ENCODE results near the gene BCAS4. TPM values are rescaled to one million over a fixed set of nuclear protein-coding genes. Genes with fewer than 3 reads are reported as not detected.

The BCAS4 gene
- total RNA-seq, 1 donor from 2014 or later = 16.7 TPM

- Mint-ChIP-seq H3K9me3 (ENCODE audit: unreplicated experiment) (no peaks in the 10 kb centered on the region), H3K4me1 (ENCODE audit: low read depth, unreplicated experiment) (peaks cover 4% of the 10 kb centered on the region), H3K27ac (ENCODE audit: unreplicated experiment) (no peak overlapping the region), H3K27me3 (ENCODE audit: low read depth, unreplicated experiment) (no peaks in the 10 kb centered on the region), H3K36me3 (ENCODE audit: low read depth, unreplicated experiment) (peaks cover 6% of the 10 kb centered on the region), H3K4me3 (ENCODE audit: unreplicated experiment) (no peak overlapping the region)
- H3K4me1 ChIP-seq (ENCODE audit: insufficient read depth, low read length) = no peaks in the 10 kb centered on the region
- no peak for FAIRE-seq
- H3K27me3 ChIP-seq (ENCODE audit: insufficient read depth, low read length) = no peaks in the 10 kb centered on the region
- H3K27ac ChIP-seq (ENCODE audit: low read depth, low read length) = no peak overlapping the region
- no peaks in the 10 kb centered on the region for H3K9me3 ChIP-seq (ENCODE audit: insufficient read depth, low read depth, low read length)
- no peak overlapping the region for H3K4me3 ChIP-seq (ENCODE audit: insufficient read depth, low read depth, low read length)
- peaks cover 100% of the 10 kb centered on the region for H3K79me2 ChIP-seq (ENCODE audit: insufficient read depth, low read length)
- peaks cover 33% of the 10 kb centered on the region for H3K36me3 ChIP-seq (ENCODE audit: insufficient read depth, low read length)
- DNase-seq (ENCODE audit: low read depth) = no peak
- peaks cover 91% of the 10 kb centered on the region for H4K20me1 ChIP-seq (ENCODE audit: insufficient read depth, low read length)
- no peak overlapping the region for H3K4me2 ChIP-seq (ENCODE audit: low read length)
- H2AFZ ChIP-seq (ENCODE audit: low read depth, low read length) = no peak overlapping the region
- H3K9ac ChIP-seq (ENCODE audit: low read length) = no peak overlapping the region
- TF ChIP-seq CTCF (IDR thresholded peaks at IDR 0.05; ENCODE audit: insufficient read depth, low read depth, low read length) (no peak), EZH2 (IDR thresholded peaks at IDR 0.05; ENCODE audit: insufficient read depth, low read length) (no peak)
Measured at GRCh38 chr20:50904067-50904570, 109.3 kb downstream of the BCAS4 start.

- H3K27me3 Mint-ChIP-seq (ENCODE audit: low read depth, unreplicated experiment) = no peaks in the 10 kb centered on the region
- no peak for FAIRE-seq
- Histone ChIP-seq H3K4me2 (ENCODE audit: low read length) (no peak overlapping the region), H4K20me1 (ENCODE audit: insufficient read depth, low read length) (peaks cover 99% of the 10 kb centered on the region), H3K36me3 (ENCODE audit: insufficient read depth, low read length) (no peaks in the 10 kb centered on the region), H3K27me3 (ENCODE audit: insufficient read depth, low read length) (no peaks in the 10 kb centered on the region), H3K9ac (ENCODE audit: low read length) (no peak overlapping the region), H3K27ac (ENCODE audit: low read depth, low read length) (no peak overlapping the region), H3K79me2 (ENCODE audit: insufficient read depth, low read length) (peaks cover 100% of the 10 kb centered on the region), H3K4me1 (ENCODE audit: insufficient read depth, low read length) (peaks cover 19% of the 10 kb centered on the region), H3K9me3 (ENCODE audit: insufficient read depth, low read depth, low read length) (no peaks in the 10 kb centered on the region), H2AFZ (ENCODE audit: low read depth, low read length) (no peak overlapping the region), H3K4me3 (ENCODE audit: insufficient read depth, low read depth, low read length) (no peak overlapping the region)
- no peak overlapping the region for H3K27ac Mint-ChIP-seq (ENCODE audit: unreplicated experiment)
- H3K9me3 Mint-ChIP-seq (ENCODE audit: unreplicated experiment) = no peaks in the 10 kb centered on the region
- peaks cover 5% of the 10 kb centered on the region for H3K36me3 Mint-ChIP-seq (ENCODE audit: low read depth, unreplicated experiment)
- no peak for DNase-seq (ENCODE audit: low read depth)
- H3K4me3 Mint-ChIP-seq (ENCODE audit: unreplicated experiment) = no peak overlapping the region
- peaks cover 38% of the 10 kb centered on the region for H3K4me1 Mint-ChIP-seq (ENCODE audit: low read depth, unreplicated experiment)
- TF ChIP-seq EZH2 (IDR thresholded peaks at IDR 0.05; ENCODE audit: insufficient read depth, low read length) = no peak
- no peak for TF ChIP-seq CTCF (IDR thresholded peaks at IDR 0.05; ENCODE audit: insufficient read depth, low read depth, low read length)
Measured at GRCh38 chr20:50909413-50909812, 114.6 kb downstream of the BCAS4 start.

GRCh38 chr20:50911030-50911429 is 116.2 kb downstream of the BCAS4 start:
- Mint-ChIP-seq H3K27me3 (ENCODE audit: low read depth, unreplicated experiment) (no peaks in the 10 kb centered on the region), H3K4me3 (ENCODE audit: unreplicated experiment) (no peak overlapping the region), H3K4me1 (ENCODE audit: low read depth, unreplicated experiment) (peaks cover 49% of the 10 kb centered on the region), H3K9me3 (ENCODE audit: unreplicated experiment) (no peaks in the 10 kb centered on the region), H3K36me3 (ENCODE audit: low read depth, unreplicated experiment) (peaks cover 5% of the 10 kb centered on the region), H3K27ac (ENCODE audit: unreplicated experiment) (no peak overlapping the region)
- FAIRE-seq (no peak), DNase-seq (ENCODE audit: low read depth) (peak; percentile 55)
- peaks cover 100% of the 10 kb centered on the region for H3K79me2 ChIP-seq (ENCODE audit: insufficient read depth, low read length)
- H2AFZ ChIP-seq (ENCODE audit: low read depth, low read length) = no peak overlapping the region
- H3K9ac ChIP-seq (ENCODE audit: low read length) = no peak overlapping the region
- H3K36me3 ChIP-seq (ENCODE audit: insufficient read depth, low read length) = no peaks in the 10 kb centered on the region
- peak overlapping the region; percentile 20 for H3K4me2 ChIP-seq (ENCODE audit: low read length)
- H4K20me1 ChIP-seq (ENCODE audit: insufficient read depth, low read length) = peaks cover 99% of the 10 kb centered on the region
- no peaks in the 10 kb centered on the region for H3K27me3 ChIP-seq (ENCODE audit: insufficient read depth, low read length)
- H3K4me1 ChIP-seq (ENCODE audit: insufficient read depth, low read length) = peaks cover 31% of the 10 kb centered on the region
- H3K4me3 ChIP-seq (ENCODE audit: insufficient read depth, low read depth, low read length) = no peak overlapping the region
- TF ChIP-seq EZH2 (IDR thresholded peaks at IDR 0.05; ENCODE audit: insufficient read depth, low read length) = no peak
- no peak for TF ChIP-seq CTCF (IDR thresholded peaks at IDR 0.05; ENCODE audit: insufficient read depth, low read depth, low read length)
- H3K9me3 ChIP-seq (ENCODE audit: insufficient read depth, low read depth, low read length) = no peaks in the 10 kb centered on the region
- H3K27ac ChIP-seq (ENCODE audit: low read depth, low read length) = no peak overlapping the region
